Stromal cell of bone marrow (primary cell): Measurements from ENCODE around the gene LRR1.

ENCODE experiments used
- DNase-seq: peaks from one replicate; pipeline ENCODE4 v3.0.0-alpha.2; 2012; ENCODE audit warnings: low read depth

LRR1 gene

DNA sequence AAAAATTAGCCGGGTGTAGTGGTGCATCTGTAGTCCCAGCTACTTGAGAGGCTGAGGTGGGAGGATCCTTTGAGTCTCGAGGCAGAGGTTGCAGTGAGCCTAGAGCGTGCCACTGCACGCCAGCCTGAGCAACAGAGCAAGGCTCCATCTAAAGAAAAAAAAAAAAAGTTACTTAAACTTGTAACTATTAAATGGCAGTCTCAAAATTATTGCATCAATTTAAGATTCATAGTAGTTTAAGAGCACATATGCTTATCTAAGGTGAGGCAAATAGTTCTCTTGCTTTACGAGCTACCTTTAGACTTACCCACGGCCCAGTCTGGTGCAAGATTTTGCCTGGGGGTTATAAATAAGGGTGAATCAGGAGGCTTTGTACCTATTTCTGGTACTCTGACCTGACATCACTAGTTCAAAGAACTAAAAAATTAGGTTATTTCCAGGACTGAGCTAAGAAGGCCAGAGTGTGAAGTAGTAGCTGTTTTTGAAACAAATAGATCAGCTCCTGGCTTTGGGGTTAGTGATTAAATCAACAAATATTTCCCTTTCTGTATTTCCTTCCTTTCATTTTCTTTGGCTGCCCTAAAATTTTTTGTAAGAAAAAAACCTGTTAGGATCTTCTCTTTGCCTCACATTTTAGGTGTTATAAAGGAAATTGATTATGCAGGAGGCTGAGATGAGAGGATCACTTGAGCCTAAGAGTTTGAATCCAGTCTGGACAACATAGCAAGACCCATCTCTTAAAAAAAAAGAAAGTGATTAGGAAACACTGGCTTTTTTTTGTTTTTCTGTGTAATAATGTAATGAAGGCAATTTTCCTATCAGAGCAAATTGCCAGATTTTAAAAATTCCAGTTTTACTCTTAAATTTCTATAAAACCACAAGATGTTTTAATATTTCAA lies 25.4 kb downstream of the LRR1 start:
- DNase-seq: no peak

DNA sequence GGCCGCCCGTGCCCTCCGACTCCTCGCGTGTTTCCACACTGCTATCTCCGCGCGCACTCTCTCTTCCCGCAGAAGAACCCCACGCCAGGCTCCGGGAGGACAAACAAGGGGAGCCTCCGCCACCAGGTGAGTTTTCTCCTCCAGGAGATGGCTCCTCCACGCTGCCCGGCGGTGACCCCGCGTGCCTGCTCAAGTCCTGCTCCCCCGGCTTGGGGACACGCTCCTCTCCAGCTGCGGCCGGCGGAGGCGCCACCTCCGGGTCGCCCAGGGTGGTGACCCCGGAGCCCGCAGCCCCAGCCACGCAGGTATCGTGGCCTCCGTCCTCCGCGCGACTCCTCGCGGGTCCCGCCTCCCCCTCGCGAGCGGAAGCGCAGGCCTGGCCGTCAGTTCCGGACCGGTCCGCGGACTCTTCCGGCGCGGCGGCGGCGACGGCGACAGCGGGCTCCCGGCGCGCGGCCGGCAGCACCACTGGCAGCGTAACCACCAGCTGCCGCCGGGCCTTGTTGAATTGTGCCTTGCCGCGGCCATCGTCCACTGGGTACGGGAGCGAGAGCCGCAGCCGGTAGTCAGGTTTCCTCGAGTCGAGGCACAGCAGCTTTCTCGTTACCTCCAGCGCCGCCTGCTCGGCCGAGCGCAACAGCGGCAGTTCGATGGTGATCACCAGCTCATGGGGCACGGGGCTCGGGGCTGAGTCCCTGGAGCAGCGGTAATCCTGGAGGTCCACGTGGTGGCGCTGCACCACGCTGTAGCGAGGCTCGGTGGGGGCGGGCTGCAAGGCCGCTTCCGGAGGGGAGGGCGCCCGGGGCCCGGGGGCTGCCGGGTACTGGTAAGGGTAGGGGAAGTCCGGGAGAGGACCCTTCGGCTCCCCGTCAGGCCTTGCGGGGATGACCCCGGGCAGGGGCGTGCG lies 35.2 kb downstream of the LRR1 start:
- peak; percentile 88 for DNase-seq

DNA sequence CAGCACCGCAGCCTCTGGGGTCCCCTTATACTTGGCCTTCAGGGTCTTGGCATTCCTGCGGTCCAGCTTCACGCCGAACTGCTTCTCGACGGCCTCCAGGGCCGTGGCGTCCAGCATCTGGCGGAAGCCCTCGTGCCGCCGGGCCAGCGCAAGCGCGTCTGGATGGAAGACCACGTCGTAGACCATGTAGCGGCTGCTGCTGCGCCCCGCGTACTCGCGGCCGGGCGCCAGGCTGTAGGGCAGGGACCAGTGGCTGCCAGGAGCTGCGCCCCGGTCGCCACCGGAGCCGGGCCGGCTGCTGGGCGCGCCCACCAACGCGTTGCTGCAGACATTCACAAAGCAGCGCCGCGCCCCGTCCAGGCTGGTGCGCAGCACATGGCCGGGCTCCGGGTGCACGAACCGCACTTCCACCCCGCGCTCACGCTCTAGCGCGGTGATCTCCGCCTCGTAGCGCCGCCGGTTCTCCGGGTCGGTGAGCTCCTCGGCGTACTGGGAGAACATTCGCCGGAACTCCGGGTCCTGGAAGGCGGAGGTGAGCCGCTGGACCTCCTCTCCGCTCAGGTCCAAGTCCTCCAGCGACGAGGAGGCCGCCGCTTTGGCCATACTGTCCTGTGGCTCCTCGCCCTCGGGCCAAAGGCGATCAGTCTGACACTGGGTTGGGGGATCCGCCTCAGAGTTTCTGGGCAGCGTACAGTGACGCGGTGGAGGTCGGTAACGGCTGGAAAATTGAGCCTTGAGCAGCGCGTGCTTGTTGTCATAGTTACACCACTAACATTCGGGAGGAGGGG lies 36.0 kb downstream of the LRR1 start, which contains the start of gene DNAAF2:
Gene DNAAF2 (minus strand): TSS at position 698 of the 788 bp plus-strand sequence. CDS start 95 bp downstream, at position 603.
- DNase-seq: peak; percentile 69

- DNase-seq: no peak
Measured at GRCh38 chr14:49636866-49637265, 38.1 kb downstream of the LRR1 start.

DNA sequence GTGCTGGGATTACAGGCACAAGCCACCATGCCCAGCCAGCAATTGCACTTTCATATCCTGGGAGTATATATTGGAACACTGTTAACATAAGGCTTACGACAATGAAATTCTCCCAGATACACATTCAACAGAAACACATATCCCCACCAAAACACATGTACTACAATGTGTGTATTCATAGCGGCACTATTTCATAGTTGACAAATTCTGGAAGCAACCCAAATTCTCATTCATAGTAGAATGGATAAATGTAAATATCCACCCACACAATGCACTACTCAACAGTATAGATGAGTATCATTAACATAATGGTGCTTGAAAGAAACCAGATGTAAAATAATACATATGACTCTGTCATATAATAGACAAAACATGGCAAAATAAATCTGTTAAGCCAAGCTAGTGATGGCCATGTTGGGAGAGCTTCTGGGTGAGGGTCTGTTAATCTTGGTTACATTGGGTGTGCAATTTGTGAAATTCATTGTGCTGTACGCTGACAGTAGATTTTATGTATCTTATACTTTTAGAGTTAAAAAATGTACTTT lies 38.9 kb downstream of the LRR1 start:
- DNase-seq: no peak

DNA sequence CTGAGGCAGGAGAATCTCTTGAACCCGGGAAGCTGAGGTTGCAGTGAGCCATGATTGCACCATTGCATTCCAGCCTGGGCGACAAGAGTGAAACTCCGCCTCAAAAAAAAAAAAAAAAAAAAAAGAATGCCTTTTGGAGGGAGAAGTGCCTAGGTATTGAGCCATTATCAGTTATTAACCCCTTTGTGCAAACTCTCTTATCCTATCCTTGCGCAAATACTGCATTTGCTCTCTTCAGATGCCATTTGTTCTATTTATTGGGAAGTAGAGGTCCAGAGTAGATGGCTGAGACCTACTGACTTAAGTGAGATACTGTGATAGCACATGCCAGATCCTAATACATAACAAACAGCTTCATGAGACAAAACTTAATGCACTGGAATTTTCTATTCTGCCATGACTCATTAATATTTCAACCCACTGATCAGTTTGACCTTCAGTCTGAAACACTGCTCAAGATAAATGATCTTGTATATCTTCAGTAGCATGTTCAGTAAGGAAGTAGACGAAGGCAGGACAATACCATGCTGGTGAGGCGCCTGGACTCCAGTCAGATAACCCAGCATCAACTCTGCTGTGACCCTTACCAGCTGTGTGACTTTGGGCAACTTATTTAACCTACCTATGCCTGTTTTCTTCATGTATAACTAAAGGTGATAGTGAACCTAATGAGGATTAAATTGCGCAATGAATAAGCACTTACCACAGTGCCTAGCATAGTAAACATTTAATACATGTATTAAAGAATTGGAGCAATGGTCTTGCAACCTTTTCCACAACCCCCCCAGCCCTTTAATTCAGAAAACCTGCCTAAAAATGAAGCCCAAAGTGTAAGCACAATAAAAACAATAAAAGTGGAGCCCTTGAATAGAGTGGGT lies 42.0 kb downstream of the LRR1 start:
- no peak for DNase-seq

- DNase-seq: no peak
Measured at GRCh38 chr14:49641697-49642129, 43.0 kb downstream of the LRR1 start.

DNA sequence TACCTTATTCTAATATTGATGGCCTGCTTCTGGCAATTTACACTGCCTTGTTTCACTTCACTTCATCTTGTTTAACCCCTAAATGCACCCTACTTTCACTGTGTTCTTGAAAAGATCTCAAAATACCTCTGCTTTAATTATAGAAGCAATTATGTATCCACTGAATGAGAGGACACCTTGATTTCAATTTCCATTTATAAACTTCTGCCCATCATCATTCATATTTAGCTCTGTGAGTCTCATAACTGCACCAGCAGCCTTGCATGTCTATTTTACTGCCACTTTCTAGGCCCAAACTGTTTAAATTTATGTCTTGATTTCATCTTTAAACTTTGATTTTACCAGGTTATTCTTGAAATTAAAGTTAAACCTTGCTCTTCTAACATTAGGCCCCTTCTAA lies 43.4 kb downstream of the LRR1 start:
- DNase-seq: no peak

- no peak for DNase-seq
Measured at GRCh38 chr14:49653508-49653907, 54.8 kb downstream of the LRR1 start.

DNA sequence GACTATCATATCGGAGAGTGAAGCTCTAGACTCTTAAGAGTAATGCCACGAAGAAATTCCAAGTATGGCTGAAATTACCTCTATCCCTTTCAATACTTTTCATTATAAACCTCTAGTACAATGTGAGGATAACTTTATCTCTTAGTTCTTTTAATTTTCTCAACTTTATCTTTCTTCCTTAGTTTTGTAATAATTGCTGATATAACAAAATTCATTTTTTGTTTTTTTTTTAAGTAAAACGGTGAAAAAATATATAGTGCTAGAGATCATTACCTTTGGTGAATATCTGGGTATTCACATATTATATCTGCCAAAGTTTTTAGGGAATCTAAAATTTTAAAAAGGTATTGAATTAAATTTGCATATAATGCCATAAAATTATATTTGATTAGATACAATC lies 55.8 kb downstream of the LRR1 start:
- DNase-seq: no peak

DNA sequence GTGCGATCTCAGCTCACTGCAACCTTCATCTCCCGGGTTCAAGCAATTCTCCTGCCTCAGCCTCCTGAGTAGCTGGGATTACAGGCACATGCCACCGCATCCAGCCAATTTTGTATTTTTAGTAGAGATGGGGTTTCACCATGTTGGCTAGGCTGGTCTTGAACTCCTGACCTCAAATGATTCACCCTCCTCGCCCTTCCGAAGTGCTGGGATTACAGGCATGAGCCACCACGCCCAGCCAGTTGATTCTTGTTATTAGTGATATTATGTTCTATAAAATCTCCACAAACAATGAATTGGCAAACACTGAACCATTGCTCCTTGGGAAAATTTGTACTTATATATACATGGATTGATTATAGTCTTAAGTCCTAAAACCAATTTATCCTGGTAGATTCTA lies 58.8 kb downstream of the LRR1 start:
- DNase-seq: peak; percentile 14

GRCh38 chr14:49659526-49660455 lies 61.1 kb downstream of the LRR1 start:
- DNase-seq: no peak
